ENCODE data around the gene SCRN2.

DNA sequence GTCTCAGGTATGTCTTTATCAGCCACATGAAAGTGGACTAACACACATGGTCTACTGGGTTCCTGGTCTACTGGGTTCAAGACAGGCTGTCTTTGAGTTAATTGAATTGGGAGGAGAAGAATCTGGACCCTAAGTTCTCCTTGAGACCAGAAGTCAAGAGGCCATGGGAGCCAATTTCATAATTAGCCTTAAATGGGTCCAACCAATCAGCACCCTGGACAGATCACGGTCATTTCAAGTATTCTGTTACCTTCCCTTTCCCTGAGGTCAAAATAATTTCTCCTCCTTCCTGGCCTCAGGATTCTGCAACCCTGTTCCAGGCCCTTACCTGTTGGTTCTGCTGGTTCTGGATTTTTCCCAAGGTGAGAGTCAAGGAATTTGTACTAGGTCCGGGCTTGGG is 43.3 kb downstream of the SCRN2 start:
- TF ChIP-seq POLR2A (IDR thresholded peaks at IDR 0.05), result no peak
- TF ChIP-seq, protein P1, sequence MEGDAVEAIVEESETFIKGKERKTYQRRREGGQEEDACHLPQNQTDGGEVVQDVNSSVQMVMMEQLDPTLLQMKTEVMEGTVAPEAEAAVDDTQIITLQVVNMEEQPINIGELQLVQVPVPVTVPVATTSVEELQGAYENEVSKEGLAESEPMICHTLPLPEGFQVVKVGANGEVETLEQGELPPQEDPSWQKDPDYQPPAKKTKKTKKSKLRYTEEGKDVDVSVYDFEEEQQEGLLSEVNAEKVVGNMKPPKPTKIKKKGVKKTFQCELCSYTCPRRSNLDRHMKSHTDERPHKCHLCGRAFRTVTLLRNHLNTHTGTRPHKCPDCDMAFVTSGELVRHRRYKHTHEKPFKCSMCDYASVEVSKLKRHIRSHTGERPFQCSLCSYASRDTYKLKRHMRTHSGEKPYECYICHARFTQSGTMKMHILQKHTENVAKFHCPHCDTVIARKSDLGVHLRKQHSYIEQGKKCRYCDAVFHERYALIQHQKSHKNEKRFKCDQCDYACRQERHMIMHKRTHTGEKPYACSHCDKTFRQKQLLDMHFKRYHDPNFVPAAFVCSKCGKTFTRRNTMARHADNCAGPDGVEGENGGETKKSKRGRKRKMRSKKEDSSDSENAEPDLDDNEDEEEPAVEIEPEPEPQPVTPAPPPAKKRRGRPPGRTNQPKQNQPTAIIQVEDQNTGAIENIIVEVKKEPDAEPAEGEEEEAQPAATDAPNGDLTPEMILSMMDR (IDR thresholded peaks at IDR 0.05), result no peak
- TF ChIP-seq POLR2AphosphoS5 (IDR thresholded peaks at IDR 0.05), result no peak

Measured in breast epithelium (tissue), 3 donors.